Suprapubic skin (tissue), 3 donors: ENCODE measurements around the gene TMEM135.

ENCODE experiments used
- CTCF ChIP-seq, 2 donors: fragments of 200-600 bp in 1 of 2; fragments of 450-650 bp in 1 of 2; sonication (generic) in 1 of 2; IDR thresholded peaks; one replicate each; pipeline ENCODE4 v1.5.1; 2016 to 2019; ENCODE audit warnings: antibody characterized with exemption in 2 of 2, mild to moderate bottlenecking in 1 of 2, moderate library complexity in 1 of 2
- EP300 ChIP-seq: sonication (generic); formaldehyde crosslinking; IDR thresholded peaks from one replicate; pipeline ENCODE4 v1.6.1; 2017; ENCODE audit warnings: antibody characterized with exemption
- POLR2A ChIP-seq, 2 donors: fragments of 450-650 bp; IDR thresholded peaks; one replicate each; pipeline ENCODE4 v1.6.1; 2017; ENCODE audit warnings: antibody characterized with exemption in 2 of 2, mild to moderate bottlenecking in 2 of 2, moderate library complexity in 2 of 2

- no peak for TF ChIP-seq CTCF (IDR thresholded peaks at IDR 0.05)
- no peak for TF ChIP-seq EP300
- no peak for TF ChIP-seq POLR2A (IDR thresholded peaks at IDR 0.05)
These were observed 268.6 kb downstream of the TMEM135 start for GRCh38 chr11:87306262-87306851.
